Progenitor cell of endocrine pancreas (in vitro differentiated cells): ENCODE results near the gene NR1I3. TPM values are rescaled to one million over a fixed set of nuclear protein-coding genes. Genes with fewer than 3 reads are reported as not detected.

Experiments used
- DNase-seq: peaks from one replicate; pipeline ENCODE4 v3.0.0; 2021; ENCODE audit warnings: low spot score; ENCODE audit not compliant: unreplicated experiment
- H3K27ac Mint-ChIP-seq: 2 replicates; pipeline ENCODE4 v1.8.0; 2021; ENCODE audit warnings: mild to moderate bottlenecking, moderate library complexity, mixed read lengths
- H3K27me3 Mint-ChIP-seq: 2 replicates; pipeline ENCODE4 v1.8.0; 2021; ENCODE audit warnings: mixed read lengths
- H3K36me3 Mint-ChIP-seq: 2 replicates; pipeline ENCODE4 v1.8.0; 2022; ENCODE audit warnings: mixed read lengths; ENCODE audit not compliant: insufficient read depth
- H3K4me1 Mint-ChIP-seq: 2 replicates; pipeline ENCODE4 v1.8.0; 2021; ENCODE audit warnings: low read depth, mixed read lengths
- H3K4me3 Mint-ChIP-seq: 2 replicates; pipeline ENCODE4 v1.8.0; 2021; ENCODE audit warnings: low read depth, mild to moderate bottlenecking, moderate library complexity, mixed read lengths
- H3K9me3 Mint-ChIP-seq: 2 replicates; pipeline ENCODE4 v1.8.0; 2021; ENCODE audit warnings: low read depth, mixed read lengths
- CTCF ChIP-seq: fragments of 200-600 bp; sonication (generic); IDR thresholded peaks from one replicate; pipeline ENCODE4 v1.5.0; 2021; ENCODE audit warnings: antibody characterized with exemption, mild to moderate bottlenecking; ENCODE audit not compliant: unreplicated experiment
- long read RNA-seq: library from polyadenylated mRNA; unstranded; transcript quantifications from one replicate; pipeline ENCODE4 v2.0.0, GENCODE V29; 2020
- total RNA-seq: library from RNA; stranded (reverse); gene quantifications from 2 replicates; pipeline ENCODE4 v1.2.1, GENCODE V29; 2021

NR1I3 gene
- total RNA-seq: not detected in 2 replicates
- long read RNA-seq: 0 reads

- Mint-ChIP-seq H3K27me3 (no peaks in the 10 kb centered on the region), H3K4me3 (no peak within 1 kb of the TSS), H3K4me1 (peaks cover 2% of the 10 kb centered on the region), H3K36me3 (no peaks in the 10 kb centered on the region), H3K27ac (peak within 1 kb of the TSS; percentile 10), H3K9me3 (no peaks in the 10 kb centered on the region)
- no peak for TF ChIP-seq CTCF
- no peak for DNase-seq
Measured at GRCh38 chr1:161238039-161238473, at the start of gene NR1I3. NR1I3 (minus strand) TSS chr1:161238203; CDS start chr1:161236565, 1,638 bp downstream.

GRCh38 chr1:161287482-161288054 is 49.6 kb upstream of the NR1I3 start:
- TF ChIP-seq CTCF: no peak
- no peak for DNase-seq
- Mint-ChIP-seq H3K27ac (no peak overlapping the region), H3K9me3 (no peaks in the 10 kb centered on the region), H3K4me1 (peaks cover 4% of the 10 kb centered on the region), H3K4me3 (no peak overlapping the region), H3K27me3 (peaks cover 22% of the 10 kb centered on the region), H3K36me3 (peaks cover 3% of the 10 kb centered on the region)

GRCh38 chr1:161285521-161285920 is 47.5 kb upstream of the NR1I3 start:
- Mint-ChIP-seq H3K4me1 (peaks cover 3% of the 10 kb centered on the region), H3K36me3 (peaks cover 3% of the 10 kb centered on the region), H3K9me3 (no peaks in the 10 kb centered on the region), H3K27ac (no peak overlapping the region), H3K4me3 (no peak overlapping the region), H3K27me3 (peaks cover 23% of the 10 kb centered on the region)
- no peak for TF ChIP-seq CTCF
- DNase-seq: no peak

- Mint-ChIP-seq H3K36me3 (peaks cover 3% of the 10 kb centered on the region), H3K27ac (no peak overlapping the region), H3K4me3 (no peak overlapping the region), H3K9me3 (no peaks in the 10 kb centered on the region), H3K27me3 (peaks cover 23% of the 10 kb centered on the region), H3K4me1 (peaks cover 3% of the 10 kb centered on the region)
- no peak for TF ChIP-seq CTCF
- no peak for DNase-seq
Measured at GRCh38 chr1:161285113-161285512, 47.1 kb upstream of the NR1I3 start.

GRCh38 chr1:161282991-161283390 is 45.0 kb upstream of the NR1I3 start:
- no peak overlapping the region for H3K4me3 Mint-ChIP-seq
- peaks cover 3% of the 10 kb centered on the region for H3K36me3 Mint-ChIP-seq
- H3K4me1 Mint-ChIP-seq: peaks cover 3% of the 10 kb centered on the region
- no peak for DNase-seq
- TF ChIP-seq CTCF: no peak
- H3K9me3 Mint-ChIP-seq: no peaks in the 10 kb centered on the region
- H3K27ac Mint-ChIP-seq: no peak overlapping the region
- peaks cover 28% of the 10 kb centered on the region for H3K27me3 Mint-ChIP-seq
